CD14-positive monocyte (primary cell): ENCODE results near the gene GSTA2. TPM values are rescaled to one million over a fixed set of nuclear protein-coding genes. Genes with fewer than 3 reads are reported as not detected.

ENCODE experiments used
- DNase-seq, 3 donors: peaks; one replicate each; pipeline ENCODE4 v3.0.0-alpha.2; 2011 to 2022
- H2AFZ ChIP-seq: 2 replicates; pipeline ENCODE4 v1.6.0; 2012; ENCODE audit warnings: mild to moderate bottlenecking, low read depth, low read length, inconsistent platforms; ENCODE audit not compliant: insufficient read depth, poor library complexity, severe bottlenecking
- H3K27ac ChIP-seq, 2 donors: 1 replicate in 1 of 2; 2 replicates in 1 of 2; pipeline ENCODE4 v1.5.1; 2012 to 2013; ENCODE audit warnings: low read length in 2 of 2, control low read depth in 1 of 2, inconsistent platforms in 1 of 2, low read depth in 1 of 2, mild to moderate bottlenecking in 1 of 2
- H3K27me3 ChIP-seq, 2 donors: one replicate each; pipeline versions ENCODE4 v1.6.0 to v1.6.1; 2011 to 2013; ENCODE audit warnings: low read length in 2 of 2; ENCODE audit not compliant: control insufficient read depth in 2 of 2, insufficient read depth in 2 of 2
- H3K36me3 ChIP-seq, 2 donors: replicated peaks in 1 of 2; 1 replicate in 1 of 2; 2 replicates in 1 of 2; pipeline versions ENCODE4 v1.5.1 to v1.6.1; 2012 to 2013; ENCODE audit warnings: low read length in 2 of 2, control low read depth in 1 of 2, inconsistent platforms in 1 of 2, mild to moderate bottlenecking in 1 of 2; ENCODE audit not compliant: insufficient read depth in 2 of 2, control insufficient read depth in 1 of 2
- H3K4me1 ChIP-seq, 2 donors: 1 replicate in 1 of 2; 2 replicates in 1 of 2; pipeline versions ENCODE4 v1.5.1 to v1.6.1; 2012 to 2013; ENCODE audit warnings: low read length in 2 of 2, control low read depth in 1 of 2, inconsistent platforms in 1 of 2, mild to moderate bottlenecking in 1 of 2, moderate library complexity in 1 of 2; ENCODE audit not compliant: insufficient read depth in 2 of 2, control insufficient read depth in 1 of 2
- H3K4me2 ChIP-seq: replicated peaks from 2 replicates; pipeline ENCODE3; 2012; ENCODE audit warnings: low read length, moderate library complexity, mild to moderate bottlenecking; ENCODE audit not compliant: poor library complexity, severe bottlenecking; ENCODE audit errors: extremely low read depth
- H3K4me3 ChIP-seq, 3 experiments: fragments of 200-600 bp in 1 of 3; sonication (generic) in 1 of 3; replicated peaks in 1 of 3; 1 replicate in 2 of 3; 2 replicates in 1 of 3; pipeline ENCODE4 v1.5.1; 2011 to 2013; ENCODE audit warnings: low read length in 3 of 3, mild to moderate bottlenecking in 3 of 3, control low read depth in 2 of 3, low read depth in 2 of 3, inconsistent platforms in 1 of 3, moderate library complexity in 1 of 3
- H3K79me2 ChIP-seq: 2 replicates; pipeline ENCODE4 v1.6.0; 2012; ENCODE audit warnings: mild to moderate bottlenecking, control low read depth, inconsistent platforms, low read length, moderate library complexity; ENCODE audit not compliant: insufficient read depth
- H3K9ac ChIP-seq: 2 replicates; pipeline ENCODE4 v1.6.0; 2017; ENCODE audit warnings: low read length, mild to moderate bottlenecking; ENCODE audit not compliant: insufficient read depth, poor library complexity, severe bottlenecking
- H3K9me3 ChIP-seq, 2 donors: replicated peaks in 1 of 2; 1 replicate in 1 of 2; 2 replicates in 1 of 2; pipeline versions ENCODE4 v1.5.1 to v1.6.1; 2012 to 2013; ENCODE audit warnings: low read length in 2 of 2, control low read depth in 1 of 2; ENCODE audit not compliant: control insufficient read depth in 1 of 2, insufficient read depth in 1 of 2
- H4K20me1 ChIP-seq: 2 replicates; pipeline ENCODE4 v1.6.0; 2012; ENCODE audit warnings: mild to moderate bottlenecking, low read length, control low read depth, moderate library complexity; ENCODE audit not compliant: insufficient read depth
- H3K27ac Mint-ChIP-seq, 7 donors: one replicate each; pipeline ENCODE4 v1.8.0; 2020; ENCODE audit warnings: mild to moderate bottlenecking in 7 of 7, mixed read lengths in 7 of 7, moderate library complexity in 6 of 7, inconsistent platforms in 2 of 7
- H3K27me3 Mint-ChIP-seq, 3 donors: one replicate each; pipeline ENCODE4 v1.8.0; 2021 to 2022; ENCODE audit warnings: low read depth in 3 of 3, mild to moderate bottlenecking in 3 of 3, mixed read lengths in 3 of 3, moderate library complexity in 3 of 3, inconsistent platforms in 1 of 3
- H3K36me3 Mint-ChIP-seq, 2 donors: one replicate each; pipeline ENCODE4 v1.8.0; 2020; ENCODE audit warnings: mixed read lengths in 2 of 2, inconsistent platforms in 1 of 2, mild to moderate bottlenecking in 1 of 2
- H3K4me1 Mint-ChIP-seq: one replicate; pipeline ENCODE4 v1.8.0; 2020; ENCODE audit warnings: mild to moderate bottlenecking, mixed read lengths
- H3K4me3 Mint-ChIP-seq, 2 donors: one replicate each; pipeline ENCODE4 v1.8.0; 2020; ENCODE audit warnings: mild to moderate bottlenecking in 2 of 2, mixed read lengths in 2 of 2, moderate library complexity in 1 of 2
- H3K9me3 Mint-ChIP-seq, 7 donors: one replicate each; pipeline ENCODE4 v1.8.0; 2020 to 2022; ENCODE audit warnings: mixed read lengths in 7 of 7, mild to moderate bottlenecking in 6 of 7, moderate library complexity in 6 of 7, inconsistent platforms in 2 of 7
- WGBS: methylation state at CpG from one replicate; pipeline ENCODE4 v1.1.5; 2013; ENCODE audit warnings: missing lambda C conversion rate; ENCODE audit not compliant: insufficient coverage; 5-methylcytosine and 5-hydroxymethylcytosine counted together
- intact Hi-C, 2 donors: fragments of 100-400 bp; cut with micrococcal nuclease; formaldehyde crosslinking; loops; one replicate each; pipeline versions ENCODE4 v1.15.0 to v1.15.1; 2023
- polyA plus RNA-seq, 3 donors: library from polyadenylated mRNA; depleted of rRNA in 1 of 3; unstranded in 2 of 3; stranded (reverse) in 1 of 3; fragments of 300-500 nt in 2 of 3; fragments of >200 nt in 1 of 3; fragmentation: Illumina TruSeq in 2 of 3; gene quantifications; 1 replicate in 2 of 3; 2 replicates in 1 of 3; pipeline ENCODE4 v1.2.3, GENCODE V29; 2012 to 2021
- TF ChIP-seq, protein P1 (sequence below): fragments of 200-600 bp; IDR thresholded peaks from one replicate; pipeline ENCODE4 v1.8.0; 2022; ENCODE audit warnings: antibody characterized with exemption, mild to moderate bottlenecking

The GSTA2 gene
- polyA plus RNA-seq, 3 donors: not detected

DNA sequence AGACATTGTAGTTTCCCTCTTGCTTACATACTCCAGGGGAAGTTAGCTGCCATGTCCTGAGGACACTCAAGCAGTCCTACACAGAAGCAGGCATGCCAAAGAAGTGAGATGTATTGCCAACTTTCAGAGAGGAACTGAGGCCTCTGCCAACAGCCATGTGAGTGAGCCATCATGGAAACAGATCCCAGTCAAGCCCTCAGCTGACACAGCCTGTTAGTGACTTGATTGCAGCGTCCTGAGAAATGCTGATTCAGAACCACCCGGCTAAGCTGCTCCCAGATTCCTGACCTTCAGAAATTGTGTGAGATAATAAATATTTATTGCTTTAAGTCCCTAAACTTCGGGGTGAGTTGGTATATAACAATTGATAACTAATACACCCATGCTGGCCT is 38.1 kb downstream of the GSTA2 start:
- Histone ChIP-seq H3K4me3 (no peak overlapping the region), H3K27me3 (no peaks in the 10 kb centered on the region), H3K9ac (no peak overlapping the region), H3K79me2 (no peaks in the 10 kb centered on the region), H3K4me1 (no peaks in the 10 kb centered on the region), H3K36me3 (no peaks in the 10 kb centered on the region), H2AFZ (no peak overlapping the region), H3K27ac (no peak overlapping the region), H3K9me3 (no peaks in the 10 kb centered on the region), H4K20me1 (no peaks in the 10 kb centered on the region), H3K4me2 (no peak overlapping the region)
- H3K9me3 Mint-ChIP-seq: peaks cover 0 to 5% (median 0%) of the 10 kb centered on the region in 7 donors
- H3K4me3 Mint-ChIP-seq: no peak overlapping the region
- TF ChIP-seq, protein P1, sequence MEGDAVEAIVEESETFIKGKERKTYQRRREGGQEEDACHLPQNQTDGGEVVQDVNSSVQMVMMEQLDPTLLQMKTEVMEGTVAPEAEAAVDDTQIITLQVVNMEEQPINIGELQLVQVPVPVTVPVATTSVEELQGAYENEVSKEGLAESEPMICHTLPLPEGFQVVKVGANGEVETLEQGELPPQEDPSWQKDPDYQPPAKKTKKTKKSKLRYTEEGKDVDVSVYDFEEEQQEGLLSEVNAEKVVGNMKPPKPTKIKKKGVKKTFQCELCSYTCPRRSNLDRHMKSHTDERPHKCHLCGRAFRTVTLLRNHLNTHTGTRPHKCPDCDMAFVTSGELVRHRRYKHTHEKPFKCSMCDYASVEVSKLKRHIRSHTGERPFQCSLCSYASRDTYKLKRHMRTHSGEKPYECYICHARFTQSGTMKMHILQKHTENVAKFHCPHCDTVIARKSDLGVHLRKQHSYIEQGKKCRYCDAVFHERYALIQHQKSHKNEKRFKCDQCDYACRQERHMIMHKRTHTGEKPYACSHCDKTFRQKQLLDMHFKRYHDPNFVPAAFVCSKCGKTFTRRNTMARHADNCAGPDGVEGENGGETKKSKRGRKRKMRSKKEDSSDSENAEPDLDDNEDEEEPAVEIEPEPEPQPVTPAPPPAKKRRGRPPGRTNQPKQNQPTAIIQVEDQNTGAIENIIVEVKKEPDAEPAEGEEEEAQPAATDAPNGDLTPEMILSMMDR: no peak
- intact Hi-C loops: no loop called here
- WGBS: no CpG with 5 or more reads among the region's 3 CpGs
- peaks cover 0 to 6% (median 4%) of the 10 kb centered on the region in 3 donors for H3K27me3 Mint-ChIP-seq
- no peak overlapping the region for H3K27ac Mint-ChIP-seq
- no peaks in the 10 kb centered on the region for H3K36me3 Mint-ChIP-seq
- no peaks in the 10 kb centered on the region for H3K4me1 Mint-ChIP-seq
- DNase-seq: no peak

DNA sequence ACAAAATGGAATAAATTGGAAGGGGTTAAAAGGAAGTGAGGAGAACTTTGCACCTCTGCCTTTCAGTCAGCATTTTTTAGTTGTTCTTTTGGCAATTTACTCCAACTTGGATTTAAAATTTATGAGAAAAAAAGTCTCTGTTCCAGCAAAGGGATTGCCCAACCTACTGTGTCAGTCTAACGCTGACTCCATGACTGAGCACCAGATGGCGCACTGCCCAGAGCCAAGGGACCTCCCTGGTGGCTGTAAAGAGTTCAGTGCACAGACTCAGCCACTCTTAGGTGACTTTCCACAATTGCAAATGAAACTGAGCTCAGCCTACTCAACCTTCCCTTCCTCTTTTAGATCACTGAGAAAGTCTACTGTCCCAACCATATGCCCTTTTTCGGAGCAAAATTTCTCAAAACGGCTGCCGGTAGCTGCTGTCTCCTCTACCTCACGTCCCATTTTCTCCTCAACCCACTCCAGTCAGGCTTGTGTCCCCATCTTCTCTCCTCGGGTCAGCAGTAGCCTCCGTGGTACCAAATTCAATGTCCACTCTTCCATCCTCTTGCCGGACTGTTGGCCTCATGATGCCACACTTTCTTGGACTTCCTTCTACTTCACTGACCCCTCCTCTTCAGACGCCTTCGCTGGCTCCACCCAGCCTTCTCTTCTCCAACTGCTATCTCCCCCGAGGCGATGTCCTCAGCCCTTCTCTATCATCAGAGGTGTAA is 38.7 kb downstream of the GSTA2 start:
- H2AFZ ChIP-seq: no peak overlapping the region
- no peak overlapping the region for H3K4me2 ChIP-seq

More for the DNA sequence above, 38.7 kb downstream of the GSTA2 start:
- no peak overlapping the region for H3K27ac Mint-ChIP-seq
- 83% methylated on average over 13 of the region's 13 CpGs for WGBS
- no peaks in the 10 kb centered on the region for H3K36me3 Mint-ChIP-seq
- TF ChIP-seq, protein P1: no peak
- H3K4me1 ChIP-seq: no peaks in the 10 kb centered on the region
- peak; percentile 15 to 33 (median 17) for DNase-seq
- H3K4me3 Mint-ChIP-seq: peak overlapping the region in 1 of 2 donors; percentile 23
- H3K4me3 ChIP-seq: no peak overlapping the region
- peaks cover 0 to 5% (median 0%) of the 10 kb centered on the region in 7 donors for H3K9me3 Mint-ChIP-seq
- no peak overlapping the region for H3K27ac ChIP-seq
- no peaks in the 10 kb centered on the region for H3K4me1 Mint-ChIP-seq
- no peaks in the 10 kb centered on the region for H4K20me1 ChIP-seq
- peaks cover 1 to 6% (median 4%) of the 10 kb centered on the region in 3 donors for H3K27me3 Mint-ChIP-seq
- no peaks in the 10 kb centered on the region for H3K9me3 ChIP-seq
- H3K36me3 ChIP-seq: no peaks in the 10 kb centered on the region
- intact Hi-C loops: no loop called here
- H3K79me2 ChIP-seq: no peaks in the 10 kb centered on the region
- H3K27me3 ChIP-seq: no peaks in the 10 kb centered on the region
- no peak overlapping the region for H3K9ac ChIP-seq
